H1 (cell line): ENCODE results near the gene CRYGS. TPM values are rescaled to one million over a fixed set of nuclear protein-coding genes. Genes with fewer than 3 reads are reported as not detected.

Source experiments
- CTCF ChIA-PET: fragments of 300-600 bp; sonication (Branson Sonifier 250); formaldehyde crosslinking; loops from one replicate; lab custom pipeline; 2021; ENCODE audit not compliant: partially characterized antibody; lab: Charles Lee
- POLR2A ChIA-PET: fragments of 300-600 bp; sonication (Branson Sonifier 250); formaldehyde crosslinking; loops from one replicate; lab custom pipeline; 2021; ENCODE audit warnings: inconsistent platforms; ENCODE audit not compliant: partially characterized antibody; lab: Charles Lee
- DNase-seq, 2 experiments: peaks; one replicate each; pipeline versions ENCODE4 v3.0.0 to v3.0.0-alpha.2; 2010 to 2022; ENCODE audit warnings: low spot score in 2 of 2, low read depth in 1 of 2, mixed read lengths in 1 of 2
- FAIRE-seq: peaks from 2 replicates; lab custom pipeline; 2011; peaks lifted over from hg19 to GRCh38; lab: Jason Lieb, UNC
- H2AFZ ChIP-seq: 2 replicates; pipeline ENCODE4 v1.8.1; 2012; ENCODE audit warnings: low read length, inconsistent platforms
- H2AK5ac ChIP-seq: 2 replicates; pipeline ENCODE4 v1.6.1; 2013; ENCODE audit warnings: low read depth, low read length
- H2BK120ac ChIP-seq: replicated peaks from 2 replicates; pipeline ENCODE3; 2013; ENCODE audit warnings: low read depth, low read length, inconsistent platforms
- H2BK12ac ChIP-seq: 2 replicates; pipeline ENCODE4 v1.6.1; 2013; ENCODE audit warnings: low read depth, low read length
- H2BK15ac ChIP-seq: 2 replicates; pipeline ENCODE4 v1.6.1; 2013; ENCODE audit warnings: low read length
- H2BK20ac ChIP-seq: 2 replicates; pipeline ENCODE4 v1.6.1; 2013; ENCODE audit warnings: low read length
- H2BK5ac ChIP-seq: 2 replicates; pipeline ENCODE4 v1.6.1; 2013; ENCODE audit warnings: low read depth, low read length
- H3K14ac ChIP-seq: 2 replicates; pipeline ENCODE4 v1.6.1; 2013; ENCODE audit warnings: inconsistent platforms; ENCODE audit not compliant: insufficient read length
- H3K18ac ChIP-seq: 2 replicates; pipeline ENCODE4 v1.6.1; 2013; ENCODE audit warnings: low read length; ENCODE audit errors: extremely low read depth
- H3K23ac ChIP-seq: 2 replicates; pipeline ENCODE4 v1.6.1; 2013; ENCODE audit warnings: inconsistent platforms; ENCODE audit not compliant: insufficient read length
- H3K23me2 ChIP-seq: 2 replicates; pipeline ENCODE4 v1.6.1; 2013; ENCODE audit warnings: low read depth, low read length
- H3K27ac ChIP-seq: 2 replicates; pipeline ENCODE4 v1.6.1; 2011; ENCODE audit warnings: low read depth, low read length, inconsistent platforms
- H3K27me3 ChIP-seq, 4 experiments: replicated peaks in 1 of 4; 1 replicate in 1 of 4; 2 replicates in 3 of 4; pipeline versions ENCODE4 v1.6.1 to v1.8.1; 2011 to 2013; ENCODE audit warnings: low read length in 3 of 4, mild to moderate bottlenecking in 3 of 4, inconsistent platforms in 2 of 4, mixed read lengths in 2 of 4, moderate library complexity in 1 of 4; ENCODE audit not compliant: control insufficient read depth in 3 of 4, insufficient read depth in 3 of 4; ENCODE audit errors: extremely low read depth in 1 of 4
- H3K36me3 ChIP-seq, 4 experiments: 2 replicates each; pipeline versions ENCODE4 v1.6.1 to v1.8.1; 2011 to 2013; ENCODE audit warnings: mild to moderate bottlenecking in 4 of 4, low read length in 3 of 4, moderate library complexity in 2 of 4, control low read depth in 1 of 4, inconsistent platforms in 1 of 4; ENCODE audit not compliant: insufficient read depth in 4 of 4, control insufficient read depth in 2 of 4
- H3K4ac ChIP-seq: replicated peaks from 2 replicates; pipeline ENCODE3; 2013; ENCODE audit warnings: low read length, low read depth, mixed read lengths, inconsistent platforms; ENCODE audit not compliant: insufficient read length
- H3K4me1 ChIP-seq, 4 experiments: replicated peaks in 1 of 4; 1 replicate in 1 of 4; 2 replicates in 3 of 4; pipeline versions ENCODE4 v1.6.1 to v1.8.1; 2011 to 2013; ENCODE audit warnings: low read length in 3 of 4, inconsistent platforms in 2 of 4, mixed read lengths in 1 of 4; ENCODE audit not compliant: insufficient read depth in 4 of 4, control insufficient read depth in 3 of 4
- H3K4me2 ChIP-seq, 2 experiments: 2 replicates each; pipeline versions ENCODE4 v1.6.1 to v1.8.1; 2011 to 2013; ENCODE audit warnings: low read depth in 2 of 2, low read length in 2 of 2, control low read depth in 1 of 2, inconsistent platforms in 1 of 2, mild to moderate bottlenecking in 1 of 2; ENCODE audit not compliant: insufficient read depth in 1 of 2
- H3K4me3 ChIP-seq, 4 experiments: fragments of 200-600, 300-600 bp in 1 of 4; sonication (generic), shearing (Covaris generic), sonication (Bioruptor Twin) in 1 of 4; 2 replicates each; pipeline versions ENCODE4 v1.5.1 to v1.8.1; 2011 to 2016; ENCODE audit warnings: low read length in 4 of 4, low read depth in 3 of 4, control low read depth in 2 of 4, inconsistent platforms in 2 of 4, mild to moderate bottlenecking in 2 of 4, mixed read lengths in 1 of 4, moderate library complexity in 1 of 4; ENCODE audit not compliant: insufficient read depth in 2 of 4; ENCODE audit errors: extremely low read depth in 1 of 4
- H3K56ac ChIP-seq: replicated peaks from 2 replicates; pipeline ENCODE3; 2013; ENCODE audit warnings: low read depth, mild to moderate bottlenecking, mixed read lengths, low read length, inconsistent platforms; ENCODE audit not compliant: insufficient read length
- H3K79me1 ChIP-seq: 2 replicates; pipeline ENCODE4 v1.6.1; 2013; ENCODE audit warnings: low read depth, low read length, control low read depth
- H3K79me2 ChIP-seq, 2 experiments: 2 replicates each; pipeline versions ENCODE4 v1.6.1 to v1.8.1; 2012 to 2013; ENCODE audit warnings: low read length in 2 of 2, mild to moderate bottlenecking in 2 of 2, inconsistent platforms in 1 of 2; ENCODE audit not compliant: insufficient read depth in 2 of 2, control insufficient read depth in 1 of 2
- H3K9ac ChIP-seq, 4 experiments: replicated peaks in 1 of 4; 1 replicate in 1 of 4; 2 replicates in 3 of 4; pipeline versions ENCODE4 v1.6.1 to v1.8.1; 2011 to 2013; ENCODE audit warnings: low read depth in 3 of 4, low read length in 3 of 4, control low read depth in 2 of 4, mild to moderate bottlenecking in 2 of 4, moderate library complexity in 2 of 4, inconsistent platforms in 1 of 4; ENCODE audit errors: extremely low read depth in 1 of 4
- H3K9me3 ChIP-seq, 2 experiments: 2 replicates each; pipeline versions ENCODE4 v1.6.1 to v1.8.1; 2012 to 2013; ENCODE audit warnings: mild to moderate bottlenecking in 2 of 2, moderate library complexity in 2 of 2, control low read depth in 1 of 2, inconsistent platforms in 1 of 2, low read depth in 1 of 2, low read length in 1 of 2, mixed read lengths in 1 of 2; ENCODE audit not compliant: insufficient read depth in 2 of 2
- H4K20me1 ChIP-seq, 2 experiments: replicated peaks in 1 of 2; 2 replicates each; pipeline versions ENCODE3 to v1.8.1; 2011 to 2013; ENCODE audit warnings: inconsistent platforms in 2 of 2, low read length in 2 of 2, mild to moderate bottlenecking in 1 of 2; ENCODE audit not compliant: insufficient read depth in 2 of 2, control insufficient read depth in 1 of 2
- H4K5ac ChIP-seq: 2 replicates; pipeline ENCODE4 v1.6.1; 2013; ENCODE audit warnings: low read length, low read depth, mixed read lengths, inconsistent platforms; ENCODE audit not compliant: insufficient read length
- H4K8ac ChIP-seq: 2 replicates; pipeline ENCODE4 v1.8.0; 2013; ENCODE audit warnings: mild to moderate bottlenecking, moderate library complexity, low read length, inconsistent platforms; ENCODE audit not compliant: insufficient read depth; ENCODE audit errors: extremely low read depth
- H4K91ac ChIP-seq: replicated peaks from 2 replicates; pipeline ENCODE3; 2013; ENCODE audit warnings: low read length, mixed read lengths, inconsistent platforms; ENCODE audit not compliant: insufficient read length
- ASH2L ChIP-seq: fragments of 200-600, 300-600 bp; sonication (generic); IDR thresholded peaks from one replicate; pipeline ENCODE4 v1.7.1; 2017; ENCODE audit warnings: low read length
- BRCA1 ChIP-seq: IDR thresholded peaks from 2 replicates; pipeline ENCODE4 v1.6.1; 2012; ENCODE audit warnings: low read depth, low read length, improper control_type of control experiment
- CTBP2 ChIP-seq: IDR thresholded peaks from 2 replicates; pipeline ENCODE4 v1.7.0; 2011; ENCODE audit warnings: borderline replicate concordance, mild to moderate bottlenecking, moderate library complexity, mixed read lengths, low read length; ENCODE audit not compliant: insufficient read depth, insufficient read length
- JUN ChIP-seq: IDR thresholded peaks from 2 replicates; pipeline ENCODE4 v1.6.1; 2011; ENCODE audit warnings: low read depth, mild to moderate bottlenecking, improper control_type of control experiment, low read length
- KDM4A ChIP-seq: IDR thresholded peaks from one replicate; pipeline ENCODE4 v1.7.1; 2012; ENCODE audit warnings: low read depth, mild to moderate bottlenecking, moderate library complexity, low read length, inconsistent platforms; ENCODE audit not compliant: severe bottlenecking
- KDM5A ChIP-seq: fragments of 200-600 bp; IDR thresholded peaks from 2 replicates; pipeline ENCODE4 v1.7.1; 2012; ENCODE audit warnings: mild to moderate bottlenecking, low read length, inconsistent platforms, mixed read lengths
- NANOG ChIP-seq: IDR thresholded peaks from 2 replicates; pipeline ENCODE4 v1.6.1; 2011; ENCODE audit warnings: low read length, low read depth, mild to moderate bottlenecking, inconsistent platforms; ENCODE audit not compliant: insufficient read depth, poor library complexity, severe bottlenecking
- POLR2A ChIP-seq, 2 experiments: IDR thresholded peaks; 1 replicate in 1 of 2; 2 replicates in 1 of 2; pipeline ENCODE4 v1.6.1; 2011; ENCODE audit warnings: low read depth in 2 of 2, low read length in 2 of 2, mild to moderate bottlenecking in 2 of 2; ENCODE audit errors: control extremely low read depth in 1 of 2
- SUZ12 ChIP-seq: fragments of 200-600 bp; sonication (generic); IDR thresholded peaks from 2 replicates; pipeline ENCODE4 v1.6.1; 2012; ENCODE audit warnings: mild to moderate bottlenecking, inconsistent platforms, low read length, moderate library complexity, mixed read lengths
- TAF7 ChIP-seq: optimal IDR thresholded peaks from 2 replicates; pipeline ENCODE3; 2011; ENCODE audit warnings: low read depth, mild to moderate bottlenecking, inconsistent platforms, low read length, moderate library complexity, borderline replicate concordance
- TCF12 ChIP-seq: IDR thresholded peaks from 2 replicates; pipeline ENCODE4 v1.6.1; 2011; ENCODE audit warnings: low read depth, mild to moderate bottlenecking, low read length
- TEAD4 ChIP-seq: IDR thresholded peaks from 2 replicates; pipeline ENCODE4 v1.6.1; 2012; ENCODE audit warnings: low read depth, low read length, inconsistent platforms, mixed read lengths
- WGBS, 2 experiments: shearing (Covaris generic) in 1 of 2; methylation state at CpG; one replicate each; pipeline versions ENCODE4 v1.1.6 to v1.1.7; 2013 to 2015; ENCODE audit warnings: low lambda C conversion rate in 2 of 2, mixed read lengths in 2 of 2, inconsistent platforms in 1 of 2, low coverage in 1 of 2, missing lambda C conversion rate in 1 of 2; ENCODE audit not compliant: insufficient replicate concordance in 2 of 2, insufficient coverage in 1 of 2, insufficient read length in 1 of 2; ENCODE audit errors: extremely low coverage in 1 of 2, missing lambda C conversion rate in 1 of 2; 5-methylcytosine and 5-hydroxymethylcytosine counted together
- long read RNA-seq, 2 experiments: library from RNA in 1 of 2; library from capped mRNA in 1 of 2; stranded (forward); transcript quantifications; one replicate each; pipeline ENCODE4 v2.0.0, GENCODE V29; 2021; ENCODE audit warnings: inconsistent platforms in 1 of 2
- polyA minus RNA-seq, 3 experiments: library from RNA; depleted of rRNA, polyadenylated mRNA; stranded (reverse); fragments of >200 nt; gene quantifications; 1 replicate in 2 of 3; 2 replicates in 1 of 3; pipeline ENCODE4 v1.2.3, GENCODE V29; 2011
- polyA plus RNA-seq, 7 experiments: library from polyadenylated mRNA; depleted of rRNA in 3 of 7; stranded (reverse) in 5 of 7; unstranded in 2 of 7; fragments of >200 nt in 5 of 7; fragments of 200-250 nt in 2 of 7; gene quantifications; 1 replicate in 5 of 7; 2 replicates in 1 of 7; 4 replicates in 1 of 7; pipeline versions ENCODE4 v1.2.1 to v1.2.3, GENCODE V29; 2011 to 2013; ENCODE audit warnings: missing spikeins in 2 of 7, mixed read lengths in 2 of 7
- total RNA-seq: library from RNA; stranded (reverse); fragmentation: NEBNext Ultra II Directional; extraction: Animal tissue kit (Norgen Biotek cat#: 25700); gene quantifications from 2 replicates; pipeline ENCODE4 v1.2.1, GENCODE V29; 2021

CRYGS gene
- total RNA-seq, result 0.90 and 1.8 TPM in 2 replicates
- 1.3 and 1.5 TPM in 2 replicates for polyA plus RNA-seq (2011; rRNA removed)
- 1.6 TPM for polyA plus RNA-seq (2011; cell fraction: cytosol; rRNA removed)
- 4.5 TPM for polyA plus RNA-seq (2011; cell fraction: nucleus; rRNA removed)
- 1.3 to 2.0 TPM (median 1.7 TPM) in 4 replicates for polyA plus RNA-seq (2012, experiment 1 of 2)
- not detected for polyA plus RNA-seq (2012, experiment 2 of 2)
- 0.93 TPM for polyA plus RNA-seq (2013, experiment 1 of 2)
- polyA plus RNA-seq (2013, experiment 2 of 2), result 0.74 TPM
- 0.44 and 1.0 TPM in 2 replicates for polyA minus RNA-seq (2011; rRNA and poly(A)+ RNA removed)
- not detected for polyA minus RNA-seq (2011; cell fraction: cytosol; rRNA and poly(A)+ RNA removed)
- 5.2 TPM for polyA minus RNA-seq (2011; cell fraction: nucleus; rRNA and poly(A)+ RNA removed)
- long read RNA-seq, experiment 1, partial matches to known transcripts, result 0 of 2 reads
- long read RNA-seq, experiment 1, other reads (novel, unspliced or antisense), result 1 of 2 reads
- long read RNA-seq, experiment 2, result 0 reads

DNA sequence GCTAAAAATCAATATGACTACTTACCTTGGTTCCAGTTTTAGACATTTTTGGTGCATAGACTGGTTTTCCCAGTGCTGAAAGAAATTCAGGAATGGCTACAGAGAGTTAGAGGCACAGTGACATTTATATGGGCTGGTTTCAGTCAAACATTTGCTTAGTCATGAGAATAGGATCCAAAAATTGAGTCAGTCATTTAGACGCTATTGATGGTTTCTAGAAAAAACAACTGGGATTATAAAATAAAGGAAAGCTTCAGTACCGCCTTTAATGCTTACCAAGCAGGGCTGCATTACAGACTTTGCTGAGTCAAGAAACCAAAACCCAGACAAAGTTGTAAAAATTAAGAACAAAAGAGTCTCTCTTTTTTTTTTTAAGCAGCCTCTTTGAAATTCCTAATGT is at the start of gene CRYGS:
Gene CRYGS, minus strand, starts transcription at position 100 of the 400 bp plus-strand sequence. Its CDS starts 54 bp downstream, at position 46.
- DNase-seq (no peak), FAIRE-seq (no peak)
- Histone ChIP-seq H3K9me3 (no peaks in the 10 kb centered on the region), H2AK5ac (no peak within 1 kb of the TSS), H2BK120ac (no peak within 1 kb of the TSS), H3K4me2 (no peak within 1 kb of the TSS), H2BK20ac (no peak within 1 kb of the TSS), H2BK5ac (no peak within 1 kb of the TSS), H3K27me3 (no peaks in the 10 kb centered on the region), H4K91ac (no peak within 1 kb of the TSS), H3K4me1 (no peaks in the 10 kb centered on the region), H4K20me1 (no peaks in the 10 kb centered on the region), H3K36me3 (0 out of 8 replicates have a peak, but pooled peaks cover 0 to 3% (median 0%) of the 10 kb centered on the region in 4 experiments), H3K23ac (no peak within 1 kb of the TSS), H3K14ac (no peak within 1 kb of the TSS), H3K4me3 (no peak within 1 kb of the TSS), H2AFZ (no peak within 1 kb of the TSS), H3K4ac (no peak within 1 kb of the TSS), H3K27ac (no peak within 1 kb of the TSS), H4K8ac (no peak within 1 kb of the TSS), H3K79me1 (no peaks in the 10 kb centered on the region), H4K5ac (no peak within 1 kb of the TSS), H2BK12ac (no peak within 1 kb of the TSS), H3K79me2 (no peaks in the 10 kb centered on the region), H3K56ac (no peak within 1 kb of the TSS), H3K9ac (no peak within 1 kb of the TSS), H3K18ac (no peak within 1 kb of the TSS), H3K23me2 (no peaks in the 10 kb centered on the region), H2BK15ac (no peak within 1 kb of the TSS)
- 86% methylated on average over 2 of the region's 2 CpGs; no CpG with 5 or more reads in 1 of the 2 experiments for WGBS, 2 experiments
- POLR2A ChIA-PET, result interaction anchor here (0.6 to 1.3 kb wide), 2 partner anchors 43 to 246 kb away, joined by 3 to 4 read pairs; no protein-coding TSS in a partner anchor
- CTCF ChIA-PET, result no interaction called here
- no peak for TF ChIP-seq CTBP2
- TF ChIP-seq TEAD4, result no peak
- TF ChIP-seq POLR2A (IDR thresholded peaks at IDR 0.05; ENCODE audit: control extremely low read depth in 1 of 2, low read depth in 2 of 2, low read length in 2 of 2), result no peak
- TF ChIP-seq TAF7, result no peak
- TF ChIP-seq JUN, result no peak
- TF ChIP-seq KDM5A, result no peak
- no peak for TF ChIP-seq BRCA1
- no peak for TF ChIP-seq SUZ12
- TF ChIP-seq NANOG, result no peak
- TF ChIP-seq TCF12, result no peak
- TF ChIP-seq KDM4A, result no peak
- no peak for TF ChIP-seq ASH2L
